ENCODE results near the gene ZNF398. TPM values are rescaled to one million over a fixed set of nuclear protein-coding genes. Genes with fewer than 3 reads are reported as not detected.

The ZNF398 gene
- total and polyA plus RNA-seq, 9 of the 15 experiments (the other 6 are each of a cell fraction or from before 2014, with no cell fraction given) = 4.0 to 18.6 (median 10.4) TPM

DNA sequence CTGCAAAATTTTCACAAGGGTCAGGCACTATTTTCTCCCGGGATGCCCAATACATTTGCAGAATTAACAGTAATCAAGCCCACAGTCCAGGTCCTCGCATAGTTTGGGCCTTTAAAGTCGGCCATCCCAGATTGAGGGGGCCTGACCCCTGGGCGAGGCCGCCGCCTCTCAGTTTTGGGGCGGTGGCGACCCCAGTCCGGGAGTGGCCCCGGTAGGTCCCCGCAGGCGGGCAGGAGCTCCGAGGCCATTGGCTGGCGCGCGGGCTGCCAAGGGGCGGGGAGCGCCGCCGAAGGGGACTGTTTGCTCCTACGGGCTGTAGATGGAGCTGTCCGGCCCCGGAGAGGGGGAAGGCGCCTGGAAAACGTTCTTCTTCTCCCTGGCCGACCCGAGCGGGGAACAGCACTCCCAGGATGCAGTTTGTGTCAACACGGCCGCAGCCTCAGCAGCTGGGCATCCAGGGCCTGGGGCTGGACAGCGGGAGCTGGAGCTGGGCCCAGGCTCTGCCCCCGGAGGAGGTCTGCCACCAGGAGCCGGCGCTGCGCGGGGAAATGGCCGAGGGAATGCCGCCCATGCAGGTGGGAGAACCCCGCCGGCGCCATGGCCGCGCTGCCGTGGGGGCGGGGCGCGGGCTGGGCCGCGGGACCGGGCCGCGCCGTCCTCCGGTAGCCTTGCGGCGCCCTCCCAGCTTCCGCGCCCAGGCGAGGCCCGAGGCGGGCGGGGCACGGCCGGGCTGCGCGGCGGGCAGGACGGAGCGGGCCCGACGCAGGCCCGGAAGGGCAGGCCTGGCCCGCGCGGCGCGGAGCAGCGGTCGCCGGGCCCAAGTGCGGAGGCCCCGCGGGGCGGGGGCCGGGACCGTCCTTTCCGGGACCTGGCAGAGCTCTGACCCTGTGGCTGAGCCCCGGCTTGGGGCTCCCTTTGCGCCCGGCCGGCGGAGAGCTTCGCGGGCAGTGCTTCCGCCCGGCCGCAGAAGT lies 48.2 kb downstream of the ZNF398 start, which contains the start of gene ZNF282 (continued):
- TF ChIP-seq CREB5 (CRISPR knock-in tag; IDR thresholded peaks at IDR 0.05) (no peak), PRPF4 (IDR thresholded peaks at IDR 0.05; ENCODE audit: insufficient read depth, low read depth, low read length, poor library complexity, severe bottlenecking) (peak; percentile 43), MAZ (CRISPR knock-in tag; conservative IDR thresholded peaks at IDR 0.05 in 1 of 2, IDR thresholded peaks at IDR 0.05 in 1 of 2) (peak; percentile 94 to 96), L3MBTL2 (IDR thresholded peaks at IDR 0.05) (peak; percentile 75), ZBTB8A (IDR thresholded peaks at IDR 0.05; ENCODE audit: partially characterized antibody) (no peak), MYC (IDR thresholded peaks at IDR 0.05; ENCODE audit: low read depth, low read length) (peak; percentile 72), MYC (CRISPR knock-in tag; IDR thresholded peaks at IDR 0.05; ENCODE audit: borderline replicate concordance, low read depth) (peak; percentile 74; the same call in 1 of the 2 replicates), ZNF639 (CRISPR knock-in tag; conservative IDR thresholded peaks at IDR 0.05 in 1 of 2, IDR thresholded peaks at IDR 0.05 in 1 of 2) (peak in 1 of 2 experiments; percentile 94; a peak in 2 of 4 replicates), ZNF143 (CRISPR knock-in tag; IDR thresholded peaks at IDR 0.05) (peak; percentile 77), ZNF778 (CRISPR knock-in tag; IDR thresholded peaks at IDR 0.05) (no peak), MCM7 (IDR thresholded peaks at IDR 0.05) (no peak), ZBTB5 (IDR thresholded peaks at IDR 0.05) (peak; percentile 72; the same call in 1 of the 2 replicates), SMAD3 (CRISPR knock-in tag; conservative IDR thresholded peaks at IDR 0.05) (0 out of 2 replicates have a peak, but pooled peaks have one; percentile 35), EP300 (IDR thresholded peaks at IDR 0.05; ENCODE audit: low read length) (peak; percentile 17; the same call in 1 of the 2 replicates), TOE1 (IDR thresholded peaks at IDR 0.05; ENCODE audit: borderline replicate concordance) (peak; percentile 80), TOE1 (CRISPR knock-in tag; IDR thresholded peaks at IDR 0.05; ENCODE audit: borderline replicate concordance, low read depth) (no peak), NR3C1 (CRISPR knock-in tag; IDR thresholded peaks at IDR 0.05) (no peak), KLF10 (CRISPR knock-in tag; IDR thresholded peaks at IDR 0.05) (no peak), PTBP1 (IDR thresholded peaks at IDR 0.05; ENCODE audit: low read depth, low read length) (0 out of 2 replicates have a peak, but pooled peaks have one; percentile 22), CC2D1A (IDR thresholded peaks at IDR 0.05) (peak; percentile 71; the same call in 1 of the 2 replicates)
- TF ChIP-seq, protein P1, sequence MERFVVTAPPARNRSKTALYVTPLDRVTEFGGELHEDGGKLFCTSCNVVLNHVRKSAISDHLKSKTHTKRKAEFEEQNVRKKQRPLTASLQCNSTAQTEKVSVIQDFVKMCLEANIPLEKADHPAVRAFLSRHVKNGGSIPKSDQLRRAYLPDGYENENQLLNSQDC (CRISPR knock-in tag; IDR thresholded peaks at IDR 0.05) = peak; percentile 27; the same call in 1 of the 2 replicates

Measured in K562 (cell line).